Astrocyte of the cerebellum (primary cell): ENCODE results near the gene FEV.
A peak's percentile ranks its signal among the peaks of the same experiment; 100 is the strongest.

Source experiments
- DNase-seq: peaks from one replicate; pipeline ENCODE4 v3.0.0-alpha.2; 2011; ENCODE audit warnings: low read depth
- H3K4me3 ChIP-seq: 2 replicates; pipeline ENCODE4 v1.5.1; 2011; ENCODE audit warnings: mild to moderate bottlenecking, low read depth, low read length, moderate library complexity
- CTCF ChIP-seq: IDR thresholded peaks from 2 replicates; pipeline ENCODE4 v1.5.1; 2012; ENCODE audit warnings: low read length, low read depth, moderate library complexity, mild to moderate bottlenecking; ENCODE audit errors: missing control alignments
- in situ Hi-C: cut with HindIII; loops from 2 replicates; pipeline ENCODE4 v1.10.0; 2017; ENCODE audit warnings: low sequenced_read_pairs

Gene FEV

GRCh38 chr2:218985021-218985324, at the start of gene FEV:
Gene FEV (minus strand): TSS chr2:218985184. CDS start chr2:218985075, 109 bp downstream.
- in situ Hi-C loops, result no loop called here
- no peak for TF ChIP-seq CTCF
- no peak for DNase-seq
- H3K4me3 ChIP-seq, result no peak within 1 kb of the TSS

- DNase-seq, result no peak
- no peak for TF ChIP-seq CTCF
- in situ Hi-C loops, result no loop called here
- H3K4me3 ChIP-seq, result no peak overlapping the region
These were observed 47.2 kb upstream of the FEV start for GRCh38 chr2:219032051-219032745.

- no peak for TF ChIP-seq CTCF
- in situ Hi-C loops, result no loop called here
- no peak overlapping the region for H3K4me3 ChIP-seq
- no peak for DNase-seq
These were observed 46.2 kb upstream of the FEV start for GRCh38 chr2:219031005-219031738.

DNA sequence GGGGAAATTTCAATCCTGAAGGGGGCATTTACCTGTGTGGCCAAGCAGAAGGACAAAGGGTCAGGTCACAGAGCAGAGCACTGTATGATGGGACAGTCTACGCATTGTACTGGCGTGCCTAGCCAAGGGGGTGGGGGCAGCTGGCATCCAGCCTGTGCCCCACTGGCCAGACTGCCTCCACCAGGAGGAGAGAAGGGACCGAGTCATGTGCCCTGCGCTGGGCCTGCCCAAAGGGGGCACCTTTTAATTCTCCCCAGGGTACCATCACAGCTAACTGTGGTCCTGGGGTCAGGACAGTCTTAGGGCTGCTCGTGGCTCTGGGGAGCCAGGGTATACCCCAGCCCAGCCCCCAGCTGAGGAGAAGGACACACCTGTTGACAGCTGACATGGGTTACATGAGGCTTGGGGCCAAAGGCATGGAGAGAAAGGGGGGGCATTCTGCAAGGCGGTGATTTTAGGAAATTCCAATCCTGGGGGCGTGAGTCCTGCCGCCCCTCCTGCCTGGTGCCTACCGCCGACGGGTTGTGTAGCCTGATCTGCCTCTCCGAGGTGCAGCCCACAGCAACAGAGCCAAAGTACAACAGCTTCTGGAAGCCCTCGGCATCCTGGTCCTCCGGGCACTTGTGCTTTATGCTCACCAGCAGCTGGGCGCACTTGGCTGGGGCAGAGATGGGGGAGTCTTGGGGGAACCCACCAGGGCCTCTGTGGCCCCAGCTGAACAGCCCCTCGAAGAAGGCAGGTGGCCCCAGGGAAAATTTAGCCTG, 45.4 kb upstream of the FEV start:
- TF ChIP-seq CTCF, result no peak
- in situ Hi-C loops, result no loop called here
- no peak overlapping the region for H3K4me3 ChIP-seq
- DNase-seq, result no peak

- in situ Hi-C loops, result no loop called here
- peak; percentile 46 for DNase-seq
- peak; percentile 98 for TF ChIP-seq CTCF
- H3K4me3 ChIP-seq, result no peak overlapping the region
These were observed 44.8 kb upstream of the FEV start for GRCh38 chr2:219029829-219030165.

DNA sequence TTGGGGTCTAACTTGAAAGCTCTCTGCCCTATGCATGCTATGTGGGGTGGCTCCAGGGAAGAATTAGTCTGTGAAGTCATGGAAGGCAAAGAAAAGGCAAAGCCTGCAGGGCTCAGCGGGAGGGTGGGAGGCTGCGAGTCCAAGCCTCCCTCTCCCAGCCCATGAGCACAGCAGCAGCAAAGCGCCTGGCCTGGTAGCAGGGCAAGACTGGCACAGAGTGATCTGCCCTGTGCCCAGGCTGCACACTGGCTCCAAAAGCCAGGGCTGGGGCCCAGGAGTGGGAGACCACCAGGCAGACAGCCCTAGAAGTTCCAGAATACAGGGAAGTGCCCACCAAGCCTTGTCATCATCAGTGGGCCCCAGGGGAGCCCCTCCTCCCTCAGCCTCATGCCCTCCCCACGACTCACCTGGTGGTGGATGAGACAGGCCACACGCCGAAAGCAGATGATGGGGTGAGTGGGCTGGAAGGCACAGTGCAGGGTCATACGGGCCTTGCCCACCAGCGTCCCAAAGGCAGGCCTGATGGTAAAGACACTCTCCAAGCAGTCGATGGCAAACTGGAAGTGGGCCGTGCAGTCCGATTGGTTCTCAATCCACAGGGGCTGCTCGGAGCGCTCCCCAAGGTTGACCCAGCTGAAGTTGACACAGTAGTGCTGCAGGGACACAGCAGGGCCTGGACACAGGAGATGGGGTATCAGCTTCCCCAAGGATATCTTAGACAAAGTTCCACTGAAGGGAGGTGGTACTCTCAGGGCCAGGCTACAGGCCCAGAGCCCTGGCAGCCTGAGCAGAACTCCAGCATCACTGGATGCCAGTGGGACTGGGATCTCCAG, 44.2 kb upstream of the FEV start:
- in situ Hi-C loops, result no loop called here
- no peak overlapping the region for H3K4me3 ChIP-seq
- DNase-seq, result no peak
- no peak for TF ChIP-seq CTCF
